Sigmoid colon (tissue), 7 donors: ENCODE results near the gene ZACN. TPM values are rescaled to one million over a fixed set of nuclear protein-coding genes. Genes with fewer than 3 reads are reported as not detected.

Experiments used
- DNase-seq: peaks from one replicate; pipeline ENCODE4 v3.0.0-alpha.2; 2019
- H3K27ac ChIP-seq, 4 donors: fragments of 200-600 bp; sonication (generic); one replicate each; pipeline ENCODE4 v1.5.1; 2016 to 2019; ENCODE audit warnings: mild to moderate bottlenecking in 1 of 4
- H3K27me3 ChIP-seq, 3 donors: fragments of 200-600 bp; sonication (generic); one replicate each; pipeline ENCODE4 v1.5.1; 2019; ENCODE audit warnings: mild to moderate bottlenecking in 1 of 3
- H3K36me3 ChIP-seq, 4 donors: fragments of 200-600 bp; sonication (generic); one replicate each; pipeline ENCODE4 v1.5.1; 2016 to 2019
- H3K4me1 ChIP-seq, 4 donors: fragments of 200-600 bp; sonication (generic); one replicate each; pipeline ENCODE4 v1.5.1; 2017 to 2019
- H3K4me3 ChIP-seq, 4 donors: fragments of 200-600 bp; sonication (generic); one replicate each; pipeline ENCODE4 v1.5.1; 2017 to 2019; ENCODE audit warnings: mild to moderate bottlenecking in 2 of 4, moderate library complexity in 1 of 4
- H3K9me3 ChIP-seq, 4 donors: fragments of 200-600 bp in 3 of 4; sonication (generic) in 3 of 4; one replicate each; pipeline versions ENCODE4 v1.5.1 to v1.6.1; 2013 to 2019
- EP300 ChIP-seq, 4 donors: sonication (generic); formaldehyde crosslinking; IDR thresholded peaks; one replicate each; pipeline ENCODE4 v1.6.1; 2017; ENCODE audit warnings: antibody characterized with exemption in 4 of 4
- POLR2A ChIP-seq, 2 donors: fragments of 450-650 bp; IDR thresholded peaks; one replicate each; pipeline ENCODE4 v1.6.1; 2016; ENCODE audit warnings: antibody characterized with exemption in 2 of 2, mild to moderate bottlenecking in 2 of 2, moderate library complexity in 2 of 2
- POLR2AphosphoS5 ChIP-seq, 4 donors: sonication (generic); formaldehyde crosslinking; IDR thresholded peaks; one replicate each; pipeline ENCODE4 v1.6.1; 2017; ENCODE audit warnings: antibody characterized with exemption in 4 of 4
- WGBS, 2 donors: extraction: QIAGEN DNeasy Blood & Tissue Kit; methylation state at CpG; one replicate each; pipeline ENCODE4 v1.1.7; 2013; 5-methylcytosine and 5-hydroxymethylcytosine counted together
- intact Hi-C: fragments of 100-400 bp; cut with DNase I; formaldehyde crosslinking; loops from one replicate; pipeline ENCODE4 v1.15.1; 2023
- polyA plus RNA-seq, 3 donors: library from polyadenylated mRNA; stranded (reverse); fragments of 200-250 nt; gene quantifications; one replicate each; pipeline ENCODE4 v1.2.3, GENCODE V29; 2013
- total RNA-seq, 4 donors: library from RNA; depleted of rRNA; stranded (reverse); fragments of >200 nt; gene quantifications; one replicate each; pipeline ENCODE4 v1.1.0, GENCODE V29; 2016
- TF ChIP-seq, protein P1 (sequence below), 4 experiments: fragments of 450-650 bp in 3 of 4; fragments of 200-600 bp in 1 of 4; IDR thresholded peaks; one replicate each; pipeline ENCODE4 v1.5.1; 2016 to 2019; ENCODE audit warnings: antibody characterized with exemption in 4 of 4, mild to moderate bottlenecking in 3 of 4, moderate library complexity in 2 of 4
- donor health status: healthy with polysubstance abuse.
- donor health status: Bipolar disorder and iron deficiency.
- donor health status: healthy.

Gene ZACN
- total and polyA plus RNA-seq, 7 donors: 0.16 to 3.5 (median 1.2) TPM

DNA sequence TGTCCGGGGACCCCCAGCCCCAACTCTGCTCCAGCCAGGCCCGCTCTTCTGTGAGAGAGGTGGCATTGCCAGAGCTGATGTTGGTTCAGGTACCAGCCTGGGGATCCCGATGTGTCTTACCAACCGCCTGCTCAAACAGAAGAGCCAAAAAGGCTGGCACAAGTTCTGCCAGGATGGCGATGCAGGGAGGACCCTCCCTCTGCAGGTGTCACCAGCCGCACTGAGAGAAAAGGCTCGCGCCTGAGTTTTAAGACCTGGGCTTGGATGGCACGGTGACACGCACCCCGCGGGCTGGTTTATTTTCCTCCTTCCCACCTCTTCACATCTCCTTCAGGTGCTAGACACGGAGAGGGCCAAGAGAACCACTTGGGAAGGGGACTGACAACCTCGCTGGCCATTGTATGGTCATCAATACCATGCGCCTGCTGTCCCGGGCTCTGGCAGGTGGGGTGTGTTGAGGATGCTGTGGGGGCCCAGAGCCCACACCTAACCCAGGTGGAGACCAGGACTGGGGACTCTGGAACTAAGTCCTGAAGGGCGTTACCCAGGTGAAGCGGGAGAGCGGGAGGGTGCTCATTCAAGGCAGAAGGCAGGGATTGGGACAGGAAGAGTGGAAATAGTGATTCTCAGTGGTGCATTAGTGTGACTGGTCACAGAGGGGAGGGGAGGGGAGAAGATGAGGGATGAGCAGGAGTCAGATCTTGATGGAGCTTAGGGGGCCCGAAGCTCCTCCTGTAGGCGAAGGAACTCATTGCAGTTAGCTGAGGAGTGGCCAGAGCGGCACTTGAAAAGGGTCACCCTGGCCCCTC, 45.8 kb downstream of the ZACN start:
- no peaks in the 10 kb centered on the region for H3K27me3 ChIP-seq
- H3K27ac ChIP-seq: no peak overlapping the region
- TF ChIP-seq POLR2A (IDR thresholded peaks at IDR 0.05) (no peak), EP300 (IDR thresholded peaks at IDR 0.05) (no peak), POLR2AphosphoS5 (IDR thresholded peaks at IDR 0.05) (no peak)
- TF ChIP-seq, protein P1, sequence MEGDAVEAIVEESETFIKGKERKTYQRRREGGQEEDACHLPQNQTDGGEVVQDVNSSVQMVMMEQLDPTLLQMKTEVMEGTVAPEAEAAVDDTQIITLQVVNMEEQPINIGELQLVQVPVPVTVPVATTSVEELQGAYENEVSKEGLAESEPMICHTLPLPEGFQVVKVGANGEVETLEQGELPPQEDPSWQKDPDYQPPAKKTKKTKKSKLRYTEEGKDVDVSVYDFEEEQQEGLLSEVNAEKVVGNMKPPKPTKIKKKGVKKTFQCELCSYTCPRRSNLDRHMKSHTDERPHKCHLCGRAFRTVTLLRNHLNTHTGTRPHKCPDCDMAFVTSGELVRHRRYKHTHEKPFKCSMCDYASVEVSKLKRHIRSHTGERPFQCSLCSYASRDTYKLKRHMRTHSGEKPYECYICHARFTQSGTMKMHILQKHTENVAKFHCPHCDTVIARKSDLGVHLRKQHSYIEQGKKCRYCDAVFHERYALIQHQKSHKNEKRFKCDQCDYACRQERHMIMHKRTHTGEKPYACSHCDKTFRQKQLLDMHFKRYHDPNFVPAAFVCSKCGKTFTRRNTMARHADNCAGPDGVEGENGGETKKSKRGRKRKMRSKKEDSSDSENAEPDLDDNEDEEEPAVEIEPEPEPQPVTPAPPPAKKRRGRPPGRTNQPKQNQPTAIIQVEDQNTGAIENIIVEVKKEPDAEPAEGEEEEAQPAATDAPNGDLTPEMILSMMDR (IDR thresholded peaks at IDR 0.05): no peak
- H3K4me1 ChIP-seq: peaks cover 2 to 11% (median 10%) of the 10 kb centered on the region in 4 donors
- no peaks in the 10 kb centered on the region for H3K36me3 ChIP-seq
- peak; percentile 62 for DNase-seq
- no peak overlapping the region for H3K4me3 ChIP-seq
- H3K9me3 ChIP-seq: no peaks in the 10 kb centered on the region
- intact Hi-C loops: no loop called here
- 90 to 92% methylated on average over 22 of the region's 22 CpGs for WGBS, 2 donors

DNA sequence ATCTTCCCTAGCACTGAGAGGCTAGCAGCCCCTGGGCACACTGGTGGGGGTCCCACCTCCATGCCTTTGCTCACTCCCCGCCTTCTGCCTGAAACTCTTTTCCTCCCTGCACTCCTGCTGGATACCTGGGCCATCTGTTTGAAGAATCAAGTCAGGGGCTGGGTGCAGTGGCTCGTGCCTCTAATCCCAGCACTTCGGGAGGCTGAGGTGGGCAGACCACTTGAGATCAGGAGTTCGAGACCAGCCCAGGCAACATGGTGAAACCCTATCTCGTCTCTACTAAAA, 46.4 kb downstream of the ZACN start:
- intact Hi-C loops: no loop called here
- H3K27me3 ChIP-seq: no peaks in the 10 kb centered on the region
- H3K4me3 ChIP-seq: no peak overlapping the region
- DNase-seq: no peak
- no peaks in the 10 kb centered on the region for H3K36me3 ChIP-seq
- WGBS, 2 donors: 92 to 93% methylated on average over 5 of the region's 5 CpGs
- TF ChIP-seq EP300 (IDR thresholded peaks at IDR 0.05): no peak
- TF ChIP-seq, protein P1 (IDR thresholded peaks at IDR 0.05): no peak
- TF ChIP-seq POLR2A (IDR thresholded peaks at IDR 0.05): no peak
- no peak for TF ChIP-seq POLR2AphosphoS5 (IDR thresholded peaks at IDR 0.05)
- H3K4me1 ChIP-seq: peaks cover 2 to 11% (median 10%) of the 10 kb centered on the region in 4 donors
- no peak overlapping the region for H3K27ac ChIP-seq
- H3K9me3 ChIP-seq: no peaks in the 10 kb centered on the region

DNA sequence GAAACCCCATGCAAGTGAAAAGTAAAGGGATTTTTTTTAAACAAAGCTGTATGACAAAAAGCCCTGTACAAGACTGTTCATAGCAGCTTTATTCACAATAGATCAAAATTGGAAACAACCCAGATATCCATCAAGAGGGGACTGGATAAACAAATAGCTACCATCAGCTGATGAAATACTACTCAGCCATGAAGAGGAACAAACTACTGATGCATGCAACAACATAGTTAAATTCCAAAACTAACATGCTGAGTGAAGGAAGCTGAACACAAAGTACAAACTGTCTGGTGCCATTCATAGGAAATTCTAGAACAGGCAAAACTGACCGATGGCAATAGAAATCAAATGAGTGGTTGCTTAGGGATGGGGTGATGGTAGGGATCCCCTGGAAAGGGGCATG, 46.9 kb downstream of the ZACN start:
- Histone ChIP-seq H3K36me3 (no peaks in the 10 kb centered on the region), H3K27me3 (peaks cover 0 to 2% (median 0%) of the 10 kb centered on the region in 3 donors), H3K27ac (no peak overlapping the region), H3K9me3 (no peaks in the 10 kb centered on the region), H3K4me3 (no peak overlapping the region), H3K4me1 (peaks cover 2 to 11% (median 10%) of the 10 kb centered on the region in 4 donors)
- no peak for TF ChIP-seq POLR2A (IDR thresholded peaks at IDR 0.05)
- TF ChIP-seq POLR2AphosphoS5 (IDR thresholded peaks at IDR 0.05): no peak
- TF ChIP-seq EP300 (IDR thresholded peaks at IDR 0.05): no peak
- TF ChIP-seq, protein P1 (IDR thresholded peaks at IDR 0.05): no peak
- DNase-seq: no peak
- intact Hi-C loops: no loop called here
- WGBS, 2 donors: 95 to 96% methylated on average over 1 of the region's 1 CpG

DNA sequence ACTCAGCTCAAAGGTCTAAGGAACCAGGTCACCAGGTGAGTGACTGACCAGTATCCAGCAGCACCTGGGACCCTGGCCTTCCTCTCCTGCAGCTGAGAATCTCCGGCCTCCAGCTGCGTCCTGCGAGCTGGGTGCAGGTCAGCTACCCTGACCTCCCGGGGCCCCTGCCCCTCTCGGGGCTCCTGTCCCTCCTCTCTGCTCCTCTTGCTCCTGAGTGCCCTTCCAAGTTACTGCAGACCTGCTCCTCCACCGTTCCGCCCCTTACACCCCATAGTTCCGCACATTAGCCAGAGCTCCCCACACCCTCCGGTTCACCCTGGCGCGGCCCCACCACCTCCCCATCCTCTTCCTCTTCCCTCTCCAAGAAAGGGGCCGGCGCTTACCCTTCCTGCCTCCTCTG, 51.5 kb downstream of the ZACN start:
- WGBS, 2 donors: 60 to 87% methylated on average over 13 of the region's 13 CpGs
- TF ChIP-seq POLR2A (IDR thresholded peaks at IDR 0.05) (no peak), POLR2AphosphoS5 (IDR thresholded peaks at IDR 0.05) (no peak)
- no peaks in the 10 kb centered on the region for H3K9me3 ChIP-seq

DNA sequence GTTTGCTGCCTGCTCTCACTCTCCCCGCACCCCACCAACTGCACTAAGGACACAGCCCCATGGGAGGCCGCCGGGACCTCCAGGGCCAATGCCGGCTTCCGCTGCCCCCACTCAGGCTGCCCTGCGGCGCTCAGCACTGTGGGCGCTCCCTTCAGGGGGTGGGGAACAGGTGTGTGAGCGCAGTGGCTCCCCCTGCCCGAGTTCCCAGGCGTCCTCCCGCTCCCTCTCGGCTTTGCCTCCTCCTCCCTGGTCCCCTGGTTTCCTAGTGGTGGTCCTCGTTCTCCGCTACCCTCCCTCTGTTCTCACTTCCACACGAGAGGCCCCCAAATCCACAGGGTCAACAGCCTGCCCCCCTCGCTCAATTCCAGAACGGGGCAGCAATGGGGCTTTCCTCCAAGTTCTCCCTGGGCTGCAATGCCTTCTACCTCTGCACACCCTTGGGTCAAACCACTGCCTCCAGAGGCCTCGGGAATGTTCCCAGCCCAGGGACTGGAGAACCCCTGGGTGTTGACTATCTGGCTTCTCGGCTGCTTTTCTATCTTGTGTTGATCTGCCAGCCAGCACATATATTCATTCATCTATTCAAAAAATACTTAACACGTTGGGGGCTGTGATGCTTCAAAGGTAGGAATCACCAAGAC, 52.2 kb downstream of the ZACN start:
- intact Hi-C loops: no loop called here
- TF ChIP-seq POLR2AphosphoS5 (IDR thresholded peaks at IDR 0.05): no peak
- TF ChIP-seq POLR2A (IDR thresholded peaks at IDR 0.05): no peak
- TF ChIP-seq, protein P1 (IDR thresholded peaks at IDR 0.05): no peak
- no peak for TF ChIP-seq EP300 (IDR thresholded peaks at IDR 0.05)

More for the DNA sequence above, 51.5 kb downstream of the ZACN start:
- Histone ChIP-seq H3K27ac (no peak overlapping the region), H3K4me1 (no peaks in the 10 kb centered on the region), H3K4me3 (no peak overlapping the region), H3K27me3 (peaks cover 9 to 48% (median 40%) of the 10 kb centered on the region in 3 donors), H3K36me3 (no peaks in the 10 kb centered on the region)
- no peak for DNase-seq
- intact Hi-C loops: no loop called here

More for the DNA sequence above, 52.2 kb downstream of the ZACN start:
- no peaks in the 10 kb centered on the region for H3K36me3 ChIP-seq
- peaks cover 12 to 55% (median 47%) of the 10 kb centered on the region in 3 donors for H3K27me3 ChIP-seq
- H3K27ac ChIP-seq: no peak overlapping the region
- H3K9me3 ChIP-seq: no peaks in the 10 kb centered on the region
- no peaks in the 10 kb centered on the region for H3K4me1 ChIP-seq
- WGBS, 2 donors: 83 to 88% methylated on average over 21 of the region's 21 CpGs
- no peak overlapping the region for H3K4me3 ChIP-seq
- no peak for DNase-seq
